Hematopoietic multipotent progenitor cell (in vitro differentiated cells): ENCODE data around the gene LTC4S. TPM values are rescaled to one million over a fixed set of nuclear protein-coding genes. Genes with fewer than 3 reads are reported as not detected.
"Not testable (repeated sequence)": the region's sequence is repeated elsewhere in the genome, so short reads cannot be mapped to it uniquely, and the experiment has no call there.

Source experiments
- DNase-seq, 3 donors: peaks; one replicate each; pipeline ENCODE4 v3.0.0-alpha.2; 2011 to 2015; ENCODE audit warnings: low read depth in 2 of 3, low spot score in 2 of 3
- total RNA-seq: library from RNA; depleted of rRNA; stranded (reverse); fragments of >200 nt; gene quantifications from one replicate; pipeline ENCODE4 v1.2.3, GENCODE V29; 2012

The LTC4S gene
- total RNA-seq, 1 donor: 8.6 TPM

GRCh38 chr5:179822059-179822432 lies 28.3 kb downstream of the LTC4S start:
- DNase-seq: no peak

GRCh38 chr5:179822444-179822990 lies 28.7 kb downstream of the LTC4S start:
- no peak for DNase-seq

- DNase-seq: no peak
Observed at GRCh38 chr5:179823937-179824744, 30.4 kb downstream of the LTC4S start.

GRCh38 chr5:179824745-179825112 lies 30.9 kb downstream of the LTC4S start:
- no peak for DNase-seq

DNA sequence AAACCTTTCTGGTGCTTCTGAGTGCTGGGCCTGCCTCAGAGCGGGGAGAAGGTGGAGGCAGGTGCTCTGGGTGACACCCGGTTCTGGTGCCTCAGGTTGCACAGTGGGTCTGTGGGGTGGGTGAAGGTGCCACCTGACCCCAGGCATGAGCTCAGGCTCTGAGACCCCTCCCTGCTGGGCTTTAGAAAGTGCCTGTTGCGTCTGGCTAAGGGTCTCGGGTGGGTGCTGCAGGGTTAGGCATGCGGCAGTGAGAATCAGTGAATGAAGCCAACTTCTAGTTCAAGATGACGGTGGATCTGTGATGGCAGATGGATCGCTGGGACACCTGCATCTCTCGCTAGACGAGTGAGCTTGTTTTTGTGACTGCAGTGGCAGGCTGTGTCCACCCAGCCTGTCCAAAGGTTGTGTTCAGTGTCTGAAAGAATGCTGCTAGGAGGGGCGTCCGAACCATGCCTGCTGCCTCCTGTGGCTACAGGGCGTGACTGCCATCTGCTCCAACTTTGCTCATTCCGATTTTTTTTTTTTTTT lies 31.9 kb downstream of the LTC4S start:
- DNase-seq: no peak

GRCh38 chr5:179827680-179828079 lies 33.9 kb downstream of the LTC4S start:
- DNase-seq: peak in 2 of 3 donors; percentile 80 to 86

GRCh38 chr5:179828756-179829421 lies 35.1 kb downstream of the LTC4S start:
- DNase-seq: no peak

DNA sequence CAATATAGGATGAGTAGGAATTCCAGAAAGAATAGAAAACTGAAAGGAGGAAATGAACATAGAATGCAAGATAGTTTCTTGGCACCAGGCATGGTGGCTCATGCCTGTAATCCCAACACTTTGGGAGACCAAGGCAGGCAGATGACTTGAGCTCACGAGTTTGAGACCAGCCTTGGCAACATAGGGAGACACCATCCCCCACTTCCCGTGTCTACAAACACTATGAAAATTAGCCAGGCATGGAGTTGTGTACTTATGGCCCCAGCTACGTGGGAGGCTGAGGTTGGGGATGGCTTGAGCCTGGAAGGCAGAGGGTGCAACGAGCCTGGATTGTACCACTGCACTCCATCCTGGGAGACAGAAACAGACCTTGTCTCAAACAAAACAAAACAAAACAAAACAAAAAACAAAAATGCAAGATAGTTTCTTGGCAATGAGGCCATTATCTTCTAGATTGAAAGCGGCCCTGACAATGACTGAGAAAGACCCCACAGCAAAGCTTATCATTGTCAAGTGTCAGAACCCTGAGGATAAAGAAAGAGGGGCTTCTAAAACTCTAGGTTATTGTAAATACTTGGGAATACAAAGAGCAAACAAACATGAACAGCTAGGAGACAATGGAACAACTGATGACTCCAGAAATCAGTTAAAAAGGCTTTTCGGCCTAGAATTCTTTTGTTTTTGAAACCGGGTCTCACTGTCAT lies 36.1 kb downstream of the LTC4S start:
- no peak for DNase-seq

DNA sequence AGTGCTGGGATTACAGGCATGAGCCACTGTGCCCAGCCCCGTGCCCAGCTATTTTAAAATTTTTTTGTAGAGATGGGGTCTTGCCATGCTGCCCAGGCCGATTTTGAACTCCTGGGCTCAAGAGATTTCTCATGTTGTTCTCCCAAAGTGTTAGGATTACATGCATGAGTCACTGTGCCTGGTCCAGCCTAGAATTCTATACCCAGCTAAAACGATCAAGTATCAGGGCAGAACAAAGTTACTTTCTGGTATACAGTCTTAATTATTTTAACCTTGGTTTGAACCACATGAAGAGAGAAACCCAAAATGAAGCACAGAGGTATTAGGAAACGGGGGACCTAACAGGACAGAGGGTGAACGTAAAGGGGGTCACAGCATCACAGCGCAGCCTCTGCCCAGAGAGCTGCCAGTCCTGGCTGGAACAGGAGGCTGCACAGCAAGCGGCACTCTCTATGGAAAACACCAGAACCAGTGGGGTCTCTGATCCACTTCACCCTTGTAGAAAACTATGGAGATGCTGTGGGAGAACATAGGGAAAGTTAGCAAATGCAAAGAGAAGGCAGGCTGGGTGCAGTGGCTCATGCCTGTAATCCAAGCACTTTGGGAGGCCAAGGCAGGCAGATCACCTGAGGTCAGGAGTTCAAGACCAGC lies 37.2 kb downstream of the LTC4S start:
- no peak for DNase-seq

DNA sequence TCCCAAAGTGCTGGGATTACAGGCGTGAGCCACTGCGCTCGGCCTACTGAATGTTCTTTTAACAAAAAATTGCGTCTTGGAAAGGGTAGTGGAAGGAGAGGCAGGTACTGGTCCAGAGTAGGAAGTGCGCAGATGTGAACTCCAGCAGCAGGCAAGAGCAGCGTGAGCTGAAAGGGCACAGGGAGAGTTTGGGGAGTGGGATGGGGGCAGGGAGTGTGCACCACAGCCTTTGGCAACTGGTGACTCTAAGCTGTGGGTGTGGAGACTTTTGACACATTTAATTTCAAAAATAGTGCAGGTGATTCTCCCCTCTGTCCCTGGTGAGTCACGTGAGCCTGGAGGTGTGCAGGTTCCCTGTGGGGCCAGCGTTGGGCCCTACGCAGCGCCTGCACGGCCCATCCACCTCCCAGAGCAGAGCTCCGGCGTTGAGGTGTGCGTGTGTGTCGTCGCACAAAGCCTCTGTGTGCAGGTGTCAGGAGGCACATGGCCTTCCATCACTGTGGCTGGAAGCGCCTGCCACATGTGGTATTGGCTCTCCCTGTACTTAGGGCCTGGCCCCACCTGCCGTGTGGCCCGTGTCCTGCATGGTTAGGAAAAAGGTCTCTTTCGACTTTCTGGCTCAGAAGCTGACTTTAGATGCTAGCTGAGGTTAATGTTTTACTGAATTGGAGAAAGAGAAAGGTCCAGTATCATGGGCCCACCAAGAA lies 38.4 kb downstream of the LTC4S start:
- DNase-seq: no peak

GRCh38 chr5:179833056-179833708 lies 39.4 kb downstream of the LTC4S start:
- no peak for DNase-seq

DNA sequence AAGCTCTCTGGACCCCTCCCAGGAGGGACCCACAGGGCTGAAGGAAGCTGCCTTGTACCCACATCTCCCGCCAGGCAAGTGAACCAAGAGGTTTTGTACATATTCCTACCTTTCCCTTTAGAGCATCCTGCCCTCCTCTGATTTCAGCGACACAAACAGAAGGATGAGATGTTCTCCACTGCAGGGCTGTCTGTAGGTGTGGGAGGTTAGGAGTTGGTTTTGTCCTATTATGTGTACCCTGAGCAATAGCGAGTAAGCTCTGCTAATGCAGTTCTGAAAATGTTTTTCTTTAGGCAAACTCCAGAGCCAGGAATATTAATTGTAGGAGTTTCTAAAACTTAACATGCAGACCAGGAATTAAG lies 39.9 kb downstream of the LTC4S start:
- DNase-seq: no peak

DNA sequence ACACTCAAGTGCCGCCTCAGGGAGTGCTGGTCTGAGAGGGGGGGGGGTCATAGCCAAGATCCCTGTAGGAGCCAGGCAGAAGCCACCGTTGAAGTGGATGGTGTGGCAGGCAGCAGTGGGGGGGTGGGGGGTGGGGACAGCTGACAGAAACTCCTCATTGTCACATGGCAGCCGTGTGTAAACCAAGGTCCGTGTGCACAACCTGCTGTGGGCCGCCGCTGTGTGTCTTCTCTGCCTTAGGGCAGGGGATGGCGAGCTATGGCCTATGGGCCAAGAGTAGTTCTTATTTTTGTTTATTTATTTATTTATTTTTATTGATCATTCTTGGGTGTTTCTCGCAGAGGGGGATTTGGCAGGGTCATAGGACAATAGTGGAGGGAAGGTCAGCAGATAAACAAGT lies 40.3 kb downstream of the LTC4S start:
- DNase-seq: no peak

DNA sequence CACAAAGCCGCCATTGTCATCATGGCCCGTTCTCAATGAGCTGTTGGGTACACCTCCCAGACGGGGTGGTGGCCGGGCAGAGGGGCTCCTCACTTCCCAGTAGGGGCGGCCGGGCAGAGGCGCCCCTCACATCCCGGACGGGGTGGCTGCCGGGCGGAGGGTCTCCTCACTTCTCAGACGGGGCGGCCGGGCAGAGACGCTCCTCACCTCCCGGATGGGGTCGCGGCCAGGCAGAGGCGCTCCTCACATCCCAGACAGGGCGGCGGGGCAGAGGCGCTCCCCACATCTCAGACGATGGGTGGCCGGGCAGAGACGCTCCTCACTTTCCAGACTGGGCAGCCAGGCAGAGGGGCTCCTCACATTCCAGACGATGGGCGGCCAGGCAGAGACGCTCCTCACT lies 41.1 kb downstream of the LTC4S start:
- DNase-seq: not testable (repeated sequence)

GRCh38 chr5:179836225-179837019 lies 42.6 kb downstream of the LTC4S start:
- DNase-seq: peak in 2 of 3 donors; percentile 59 to 60

GRCh38 chr5:179837076-179838011 lies 43.6 kb downstream of the LTC4S start:
- DNase-seq: no peak

DNA sequence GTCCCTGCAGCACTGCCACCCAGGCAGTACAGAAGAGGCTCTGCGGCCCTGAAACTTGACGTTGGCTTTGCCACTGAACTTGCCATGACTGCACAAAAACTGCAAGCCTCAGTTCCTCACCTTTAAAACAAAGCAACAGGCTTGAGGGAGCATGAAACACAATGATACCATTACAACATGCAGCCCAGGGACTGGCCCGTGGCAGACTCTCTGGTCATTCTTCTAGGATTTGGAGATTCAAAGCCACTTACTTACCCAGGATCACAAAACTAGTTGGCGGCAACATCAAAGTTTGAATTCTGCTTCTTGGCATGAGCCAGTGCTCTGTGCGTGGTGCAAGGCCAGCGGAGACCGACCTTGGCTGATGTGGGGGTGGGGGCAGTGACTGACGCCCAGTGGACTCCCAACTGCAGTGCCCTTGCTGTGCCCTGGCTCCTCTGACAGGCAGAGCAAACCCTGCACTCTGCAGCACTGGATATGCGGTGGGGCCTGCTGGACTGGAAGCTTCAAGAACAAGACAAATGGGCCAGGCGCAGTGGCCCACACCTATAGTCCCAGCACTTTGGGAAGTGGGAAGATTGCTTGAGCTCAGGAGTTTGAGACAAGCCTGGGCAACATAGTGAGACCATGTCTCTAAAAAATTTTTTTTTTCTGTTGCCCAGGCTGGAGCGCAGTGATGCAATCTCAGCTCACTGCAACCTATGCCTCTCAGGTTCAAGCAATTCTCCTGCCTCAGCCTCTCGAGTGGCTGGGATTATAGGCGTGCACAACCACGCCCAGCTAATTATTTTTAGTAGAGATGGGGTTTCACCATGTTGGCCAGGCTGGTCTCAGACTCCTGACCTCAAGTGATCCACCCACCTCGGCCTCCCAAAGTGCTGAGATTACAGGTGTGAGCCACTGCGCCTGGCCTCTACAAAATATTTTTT lies 45.8 kb downstream of the LTC4S start:
- DNase-seq: no peak
